Fibroblast of lung (primary cell): ENCODE results near the gene TTC3. TPM values are rescaled to one million over a fixed set of nuclear protein-coding genes. Genes with fewer than 3 reads are reported as not detected.

Source experiments
- DNase-seq, 2 donors: peaks; one replicate each; pipeline versions ENCODE4 v3.0.0 to v3.0.0-alpha.2; 2010; ENCODE audit warnings: low read depth in 2 of 2
- H2AFZ ChIP-seq: 2 replicates; pipeline ENCODE4 v1.5.1; 2012; ENCODE audit warnings: low read length, control low read depth, inconsistent platforms
- H3K27ac ChIP-seq: 2 replicates; pipeline ENCODE4 v1.5.1; 2011; ENCODE audit warnings: low read length, control low read depth; ENCODE audit not compliant: insufficient read depth
- H3K27me3 ChIP-seq: 2 replicates; pipeline ENCODE4 v1.5.1; 2011; ENCODE audit warnings: mild to moderate bottlenecking, low read length; ENCODE audit not compliant: control insufficient read depth, insufficient read depth
- H3K36me3 ChIP-seq: 2 replicates; pipeline ENCODE4 v1.5.1; 2011; ENCODE audit warnings: low read length; ENCODE audit not compliant: control insufficient read depth, insufficient read depth
- H3K4me1 ChIP-seq: 2 replicates; pipeline ENCODE4 v1.5.1; 2011; ENCODE audit warnings: low read length; ENCODE audit not compliant: control insufficient read depth, insufficient read depth; ENCODE audit errors: extremely low read depth
- H3K4me2 ChIP-seq: 2 replicates; pipeline ENCODE4 v1.5.1; 2011; ENCODE audit warnings: low read length, control low read depth; ENCODE audit not compliant: insufficient read depth; ENCODE audit errors: extremely low read depth
- H3K4me3 ChIP-seq, 4 experiments: fragments of 200-600 bp in 1 of 4; sonication (generic) in 1 of 4; replicated peaks in 1 of 4; 2 replicates each; pipeline ENCODE4 v1.5.1; 2011 to 2016; ENCODE audit warnings: low read length in 4 of 4, low read depth in 3 of 4, mild to moderate bottlenecking in 3 of 4, control low read depth in 2 of 4, inconsistent platforms in 1 of 4, mixed read lengths in 1 of 4; ENCODE audit not compliant: insufficient read depth in 1 of 4; ENCODE audit errors: control extremely low read depth in 1 of 4
- H3K79me2 ChIP-seq: 2 replicates; pipeline ENCODE4 v1.5.1; 2012; ENCODE audit warnings: mild to moderate bottlenecking, low read length, inconsistent platforms; ENCODE audit not compliant: control insufficient read depth, insufficient read depth
- H3K9ac ChIP-seq: 2 replicates; pipeline ENCODE4 v1.5.1; 2011; ENCODE audit warnings: mild to moderate bottlenecking, low read length, control low read depth; ENCODE audit not compliant: insufficient read depth
- H3K9me3 ChIP-seq: 2 replicates; pipeline ENCODE4 v1.5.1; 2012; ENCODE audit warnings: low read depth, low read length; ENCODE audit not compliant: control insufficient read depth, insufficient read depth
- H4K20me1 ChIP-seq: 2 replicates; pipeline ENCODE4 v1.5.1; 2011; ENCODE audit warnings: low read length; ENCODE audit not compliant: control insufficient read depth, insufficient read depth; ENCODE audit errors: extremely low read depth
- CTCF ChIP-seq, 2 donors: IDR thresholded peaks in 1 of 2; conservative IDR thresholded peaks in 1 of 2; 1 replicate in 1 of 2; 2 replicates in 1 of 2; pipeline ENCODE4 v1.5.1; 2011 to 2012; ENCODE audit warnings: low read length in 2 of 2, control low read depth in 1 of 2, inconsistent platforms in 1 of 2, low read depth in 1 of 2, mild to moderate bottlenecking in 1 of 2
- EZH2 ChIP-seq: IDR thresholded peaks from 2 replicates; pipeline ENCODE4 v1.5.1; 2012; ENCODE audit warnings: low read length, control low read depth, mild to moderate bottlenecking; ENCODE audit errors: missing control alignments
- polyA plus RNA-seq, 2 donors: library from polyadenylated mRNA; depleted of rRNA in 1 of 2; stranded (reverse) in 1 of 2; unstranded in 1 of 2; fragments of >200 nt; gene quantifications; 2 replicates each; pipeline ENCODE4 v1.2.1, GENCODE V29; 2011 to 2012; ENCODE audit warnings: missing spikeins in 1 of 2
- total RNA-seq: library from RNA; depleted of rRNA; stranded (reverse); fragments of >200 nt; gene quantifications from 2 replicates; pipeline ENCODE4 v1.2.1, GENCODE V29; 2014

Gene TTC3
- total and polyA plus RNA-seq, 2 donors (not counting 1 experiment from before 2014, with no cell fraction given), result 121 to 224 TPM

DNA sequence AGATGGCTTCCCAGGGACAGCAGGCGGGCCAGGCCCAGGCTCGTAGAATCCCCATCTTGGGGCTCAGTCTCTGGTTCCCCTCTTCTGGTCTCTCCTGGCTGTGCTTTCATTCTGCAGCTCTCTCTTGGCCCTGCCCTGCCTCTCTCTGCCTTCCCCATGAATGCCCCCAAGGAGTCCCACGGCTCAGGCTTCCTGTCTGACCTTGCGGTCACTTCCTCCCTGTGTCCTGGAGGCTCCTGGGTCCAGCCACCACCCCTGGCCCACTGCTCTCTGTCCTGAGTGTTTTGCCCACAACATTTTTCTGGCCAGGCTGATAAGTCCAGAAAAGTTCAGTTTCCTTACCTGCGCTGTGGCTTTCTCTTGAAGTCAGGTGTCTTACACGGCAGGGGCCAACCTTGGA is 29.2 kb upstream of the TTC3 start:
- H2AFZ ChIP-seq, result no peak overlapping the region
- no peaks in the 10 kb centered on the region for H3K9me3 ChIP-seq
- no peak for DNase-seq
- H3K4me2 ChIP-seq, result no peak overlapping the region
- H3K36me3 ChIP-seq, result no peaks in the 10 kb centered on the region
- no peaks in the 10 kb centered on the region for H4K20me1 ChIP-seq
- H3K27ac ChIP-seq, result no peak overlapping the region
- H3K27me3 ChIP-seq, result no peaks in the 10 kb centered on the region
- no peak overlapping the region for H3K9ac ChIP-seq
- H3K79me2 ChIP-seq, result no peaks in the 10 kb centered on the region
- no peaks in the 10 kb centered on the region for H3K4me1 ChIP-seq
- no peak overlapping the region for H3K4me3 ChIP-seq
- TF ChIP-seq CTCF (conservative IDR thresholded peaks at IDR 0.05 in 1 of 2, IDR thresholded peaks at IDR 0.05 in 1 of 2; ENCODE audit: low read depth in 1 of 2, low read length in 2 of 2), result no peak
- TF ChIP-seq EZH2, result no peak

- Histone ChIP-seq H3K27ac (no peak overlapping the region), H3K4me3 (no peak overlapping the region), H3K4me2 (no peak overlapping the region), H3K9ac (no peak overlapping the region), H3K79me2 (no peaks in the 10 kb centered on the region), H3K9me3 (no peaks in the 10 kb centered on the region), H2AFZ (no peak overlapping the region), H3K27me3 (no peaks in the 10 kb centered on the region), H4K20me1 (no peaks in the 10 kb centered on the region), H3K36me3 (no peaks in the 10 kb centered on the region), H3K4me1 (no peaks in the 10 kb centered on the region)
- DNase-seq, result no peak
- TF ChIP-seq CTCF (conservative IDR thresholded peaks at IDR 0.05 in 1 of 2, IDR thresholded peaks at IDR 0.05 in 1 of 2; ENCODE audit: low read depth in 1 of 2, low read length in 2 of 2) (no peak), EZH2 (no peak)
Measured at GRCh38 chr21:37044643-37045042, 28.4 kb upstream of the TTC3 start.

DNA sequence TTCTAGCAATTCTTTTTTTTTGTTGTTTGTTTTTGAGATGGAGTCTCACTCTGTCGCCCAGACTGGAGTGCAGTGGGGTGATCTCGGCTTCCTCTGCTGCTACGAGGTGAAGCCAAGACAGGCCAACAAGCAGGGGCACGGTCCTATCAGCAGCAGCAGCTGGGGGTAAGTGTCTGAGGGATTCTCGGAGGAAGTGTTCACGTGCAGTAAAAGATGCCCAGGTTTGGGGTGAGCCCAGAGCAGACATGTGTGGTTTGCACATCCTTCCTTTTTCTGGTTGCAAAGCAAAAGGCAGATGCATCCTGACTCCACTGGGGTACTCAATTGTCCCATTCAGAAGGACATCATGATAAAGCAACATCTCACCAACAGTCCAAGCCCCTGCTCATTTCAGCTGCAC is 27.9 kb upstream of the TTC3 start:
- Histone ChIP-seq H3K4me3 (no peak overlapping the region), H2AFZ (no peak overlapping the region), H3K4me2 (no peak overlapping the region), H3K79me2 (no peaks in the 10 kb centered on the region), H4K20me1 (no peaks in the 10 kb centered on the region), H3K27me3 (no peaks in the 10 kb centered on the region), H3K9me3 (no peaks in the 10 kb centered on the region), H3K4me1 (no peaks in the 10 kb centered on the region), H3K9ac (no peak overlapping the region), H3K36me3 (no peaks in the 10 kb centered on the region), H3K27ac (no peak overlapping the region)
- DNase-seq, result no peak
- TF ChIP-seq CTCF (conservative IDR thresholded peaks at IDR 0.05 in 1 of 2, IDR thresholded peaks at IDR 0.05 in 1 of 2; ENCODE audit: low read depth in 1 of 2, low read length in 2 of 2) (no peak), EZH2 (no peak)
